Calu3 (cell line): Measurements from ENCODE around the gene ACTN2. TPM values are rescaled to one million over a fixed set of nuclear protein-coding genes. Genes with fewer than 3 reads are reported as not detected.

Source experiments
- Bru-seq: library from RNA; stranded (reverse); fragments of 400-500 nt; gene quantifications from one replicate; lab custom pipeline; 2021; lab: Mats Ljungman, UMichigan
- BruChase-seq, 2 experiments: library from RNA; stranded (reverse); fragments of 400-500 nt; gene quantifications; one replicate each; lab custom pipeline; 2021; lab: Mats Ljungman, UMichigan
- BruUV-seq: library from RNA; stranded (reverse); fragments of 400-500 nt; replicated peaks from 2 replicates; lab custom pipeline; 2021; lab: Mats Ljungman, UMichigan
- CTCF ChIA-PET: fragments of 300-600 bp; sonication (Branson Sonifier 250); formaldehyde crosslinking; loops from one replicate; lab custom pipeline; 2022; ENCODE audit warnings: antibody characterized with exemption; lab: Charles Lee
- DNase-seq: peaks from one replicate; pipeline ENCODE4 v3.0.0; 2022
- H3K27ac Mint-ChIP-seq: one replicate; pipeline ENCODE4 v1.8.0; 2022; ENCODE audit warnings: mixed read lengths; ENCODE audit not compliant: unreplicated experiment
- H3K27me3 Mint-ChIP-seq: one replicate; pipeline ENCODE4 v1.8.0; 2022; ENCODE audit warnings: mixed read lengths; ENCODE audit not compliant: unreplicated experiment
- H3K36me3 Mint-ChIP-seq: one replicate; pipeline ENCODE4 v1.8.0; 2022; ENCODE audit warnings: mild to moderate bottlenecking, moderate library complexity, mixed read lengths; ENCODE audit not compliant: insufficient read depth, unreplicated experiment
- H3K4me1 Mint-ChIP-seq: one replicate; pipeline ENCODE4 v1.8.0; 2022; ENCODE audit warnings: mild to moderate bottlenecking, low read depth, mixed read lengths; ENCODE audit not compliant: unreplicated experiment
- H3K4me3 Mint-ChIP-seq: one replicate; pipeline ENCODE4 v1.8.0; 2022; ENCODE audit warnings: mild to moderate bottlenecking, low read depth, moderate library complexity, mixed read lengths; ENCODE audit not compliant: unreplicated experiment
- H3K9me3 Mint-ChIP-seq: one replicate; pipeline ENCODE4 v1.8.0; 2022; ENCODE audit warnings: low read depth, mixed read lengths; ENCODE audit not compliant: unreplicated experiment
- CTCF ChIP-seq: fragments of 200-600 bp; IDR thresholded peaks from one replicate; pipeline ENCODE4 v1.8.0; 2022; ENCODE audit warnings: antibody characterized with exemption; ENCODE audit not compliant: unreplicated experiment
- intact Hi-C: fragments of 100-400 bp; cut with micrococcal nuclease; formaldehyde crosslinking; loops from one replicate; pipeline ENCODE4 v1.10.0; 2022; ENCODE audit not compliant: unreplicated experiment
- long read RNA-seq: library from polyadenylated mRNA; stranded (forward); transcript quantifications from one replicate; pipeline ENCODE4 v2.0.0, GENCODE V29; 2022
- total RNA-seq: library from RNA; stranded (reverse); gene quantifications from 2 replicates; pipeline ENCODE4 v1.2.3, GENCODE V29; 2022

The ACTN2 gene
- 0.54 TPM in 1 of 2 replicates, not detected in the other for total RNA-seq
- Bru-seq, nascent RNA: percentile 21 among the genes with signal in this experiment
- percentile 23 among the genes with signal in this experiment for BruChase-seq, experiment 1, labeled RNA remaining after a 6-hour chase
- percentile 17 among the genes with signal in this experiment for BruChase-seq, experiment 2, labeled RNA remaining after a 2-hour chase
- long read RNA-seq: 0 reads

GRCh38 chr1:236685917-236686814, at the start of gene ACTN2:
ACTN2 (plus strand) TSS chr1:236686499; CDS start chr1:236686674, 175 bp downstream.
- Mint-ChIP-seq H3K27ac (no peak within 1 kb of the TSS), H3K4me1 (no peaks in the 10 kb centered on the region), H3K27me3 (no peaks in the 10 kb centered on the region), H3K4me3 (no peak within 1 kb of the TSS), H3K9me3 (peaks cover 6% of the 10 kb centered on the region), H3K36me3 (no peaks in the 10 kb centered on the region)
- no TSS peak for BruUV-seq
- intact Hi-C loops: no loop called here
- no peak for TF ChIP-seq CTCF
- no peak for DNase-seq
- CTCF ChIA-PET: no interaction called here

- no peak for TF ChIP-seq CTCF
These were observed 47.4 kb upstream of the ACTN2 start for GRCh38 chr1:236638945-236639344.

GRCh38 chr1:236639686-236640085, 46.6 kb upstream of the ACTN2 start:
- H3K36me3 Mint-ChIP-seq: no peaks in the 10 kb centered on the region
- TF ChIP-seq CTCF: no peak
- CTCF ChIA-PET: interaction anchor here (0.5 kb wide), 1 partner anchor 56 kb away, joined by 3 read pairs; no protein-coding TSS in a partner anchor
- intact Hi-C loops: no loop called here
- no peak overlapping the region for H3K4me3 Mint-ChIP-seq
- no peaks in the 10 kb centered on the region for H3K4me1 Mint-ChIP-seq
- no TSS peak for BruUV-seq
- no peak overlapping the region for H3K27ac Mint-ChIP-seq
- H3K27me3 Mint-ChIP-seq: peaks cover 8% of the 10 kb centered on the region
- no peak for DNase-seq
- H3K9me3 Mint-ChIP-seq: no peaks in the 10 kb centered on the region

More at GRCh38 chr1:236638945-236639344, 47.4 kb upstream of the ACTN2 start:
- intact Hi-C loops: no loop called here
- CTCF ChIA-PET: no interaction called here
- Mint-ChIP-seq H3K4me3 (no peak overlapping the region), H3K4me1 (no peaks in the 10 kb centered on the region), H3K27ac (no peak overlapping the region), H3K27me3 (peaks cover 9% of the 10 kb centered on the region), H3K36me3 (no peaks in the 10 kb centered on the region), H3K9me3 (peaks cover 3% of the 10 kb centered on the region)
- BruUV-seq: no TSS peak
- DNase-seq: no peak

GRCh38 chr1:236642763-236643162, 43.5 kb upstream of the ACTN2 start:
- intact Hi-C loops: no loop called here
- BruUV-seq: no TSS peak
- Mint-ChIP-seq H3K36me3 (no peaks in the 10 kb centered on the region), H3K27me3 (no peaks in the 10 kb centered on the region), H3K9me3 (no peaks in the 10 kb centered on the region), H3K4me1 (no peaks in the 10 kb centered on the region), H3K4me3 (no peak overlapping the region), H3K27ac (no peak overlapping the region)
- no peak for DNase-seq
- CTCF ChIA-PET: interaction anchor here (0.6 to 0.8 kb wide), 2 partner anchors 34 to 109 kb away, joined by 4 to 8 read pairs; no protein-coding TSS in a partner anchor
- no peak for TF ChIP-seq CTCF
